CD4-positive, alpha-beta T cell treated with Interleukin-4 for 1 hour (primary cell): Measurements from ENCODE around the gene TGFB1.
"Not testable (repeated sequence)": the region's sequence is repeated elsewhere in the genome, so short reads cannot be mapped to it uniquely, and the experiment has no call there.

Source experiments
- DNase-seq, 2 donors: peaks; one replicate each; pipeline ENCODE4 v3.0.0-alpha.2; 2020 to 2022

TGFB1 gene

DNA sequence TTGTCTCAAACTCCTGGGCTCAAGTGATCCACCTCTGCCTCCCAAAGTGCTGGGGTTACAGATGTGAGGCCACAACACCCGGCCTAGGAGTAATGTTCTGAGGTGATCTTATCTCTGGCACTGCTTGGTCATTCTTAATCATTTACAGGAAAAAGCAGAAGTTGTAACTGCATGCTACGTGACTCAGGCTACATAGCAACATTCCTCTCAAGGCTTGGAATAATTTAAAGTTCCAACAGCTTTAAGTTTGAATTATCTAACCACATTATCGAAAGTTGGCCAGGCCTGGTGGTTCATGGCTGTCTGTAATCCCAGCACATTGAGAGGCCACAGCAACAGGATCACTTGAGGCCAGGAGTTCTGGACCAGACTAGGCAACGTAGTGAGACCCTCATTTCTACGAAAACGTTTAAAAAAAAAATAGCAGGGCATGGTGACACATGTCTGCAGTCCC lies 14.2 kb upstream of the TGFB1 start:
- DNase-seq: no peak

DNA sequence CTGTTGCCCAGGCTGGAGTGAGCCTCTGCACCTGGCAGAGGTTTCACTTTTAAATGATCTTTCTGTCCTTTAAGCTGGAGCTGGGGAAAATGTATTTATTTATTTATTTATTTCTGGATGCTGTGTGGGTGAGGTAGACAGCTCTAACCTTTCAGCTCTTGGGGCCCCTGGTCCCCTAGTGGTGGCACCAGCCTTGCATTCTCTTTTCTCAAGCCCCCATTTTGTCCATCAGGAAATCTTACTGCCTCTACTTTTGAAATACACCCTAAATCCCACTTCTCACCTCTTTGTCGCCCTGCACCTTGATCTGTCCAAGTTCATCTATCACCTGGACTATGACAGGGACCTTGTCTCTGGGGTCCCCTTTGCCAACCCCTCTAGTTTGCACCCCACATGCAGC lies 12.4 kb upstream of the TGFB1 start:
- no peak for DNase-seq

GRCh38 chr19:41364524-41365391 lies 11.0 kb upstream of the TGFB1 start:
- peak in 1 of 2 donors; percentile 20 for DNase-seq

DNA sequence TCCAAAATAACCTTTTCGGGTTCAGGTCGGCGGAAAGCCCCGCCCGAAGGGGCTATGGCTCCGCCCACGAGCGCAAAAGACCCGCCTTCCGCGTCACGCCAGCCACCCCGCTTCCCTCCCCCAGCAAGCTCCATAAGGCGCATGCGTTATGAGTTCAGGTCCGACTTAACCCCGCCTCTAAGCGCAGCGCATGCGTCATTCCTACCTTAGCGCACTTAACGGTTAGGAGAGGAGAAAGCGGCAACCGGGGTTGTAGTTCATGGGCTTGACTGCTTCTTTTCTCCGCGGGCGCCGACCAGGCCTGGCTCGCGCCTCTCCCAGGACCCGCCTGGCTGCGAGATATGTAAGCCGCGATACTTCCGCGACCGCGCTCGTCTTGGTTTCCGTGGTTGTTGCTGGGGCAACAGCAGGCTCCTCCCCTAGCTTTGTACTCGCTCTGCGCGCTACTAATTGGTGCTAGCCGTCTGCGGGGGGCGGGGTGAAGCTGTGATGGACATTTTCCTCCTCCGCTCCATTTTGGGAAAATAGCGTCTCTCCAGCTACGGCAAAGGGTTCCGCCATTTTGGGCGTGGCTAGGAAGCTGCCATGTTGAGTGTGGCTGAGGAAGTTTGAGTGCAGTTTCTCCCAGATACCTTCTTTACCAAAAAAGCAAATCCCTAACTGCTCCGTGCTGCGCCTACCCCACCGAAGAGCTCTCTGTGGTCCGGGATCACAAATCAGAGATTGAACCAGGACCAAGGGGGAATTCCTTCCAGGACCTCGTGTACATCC lies 10.2 kb upstream of the TGFB1 start, which contains the start of gene B9D2:
TSS of gene B9D2 (minus strand) at position 397 of the 771 bp plus-strand sequence. CDS start 630 bp downstream, outside the sequence.
- DNase-seq: peak; percentile 99

- no peak for DNase-seq
Measured at GRCh38 chr19:41363371-41363752, 9.6 kb upstream of the TGFB1 start.

DNA sequence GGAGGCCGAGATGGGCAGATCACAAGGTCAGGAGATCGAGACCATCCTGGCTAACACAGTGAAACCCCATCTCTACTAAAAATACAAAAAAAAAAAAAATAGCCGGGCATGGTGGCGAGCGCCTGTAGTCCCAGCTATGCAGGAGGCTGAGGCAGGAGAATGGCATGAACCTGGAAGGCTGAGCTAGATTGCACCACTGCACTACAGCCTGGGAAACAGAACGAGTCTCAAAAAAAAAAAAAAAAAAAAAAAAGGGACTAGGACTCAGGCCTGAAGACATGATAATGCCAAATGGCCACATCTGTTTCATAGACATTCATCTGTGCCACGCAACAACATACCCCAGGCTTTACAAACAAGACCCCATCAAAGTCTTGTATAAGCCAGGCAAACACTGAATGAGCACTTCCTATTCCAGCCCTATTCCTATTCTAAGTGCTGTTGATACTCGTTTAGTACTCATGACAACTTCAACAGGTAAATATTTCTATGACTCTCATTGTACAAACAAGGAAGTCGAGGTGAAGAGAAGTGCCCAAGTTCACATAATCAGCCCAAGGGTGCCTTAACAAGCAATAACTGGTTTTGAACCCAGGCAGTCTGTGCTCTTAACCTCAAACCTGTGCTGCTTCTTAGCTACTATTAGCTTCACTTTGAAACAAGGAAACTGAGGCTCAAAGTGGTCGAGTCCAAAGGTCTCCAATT lies 8.6 kb upstream of the TGFB1 start:
- no peak for DNase-seq

DNA sequence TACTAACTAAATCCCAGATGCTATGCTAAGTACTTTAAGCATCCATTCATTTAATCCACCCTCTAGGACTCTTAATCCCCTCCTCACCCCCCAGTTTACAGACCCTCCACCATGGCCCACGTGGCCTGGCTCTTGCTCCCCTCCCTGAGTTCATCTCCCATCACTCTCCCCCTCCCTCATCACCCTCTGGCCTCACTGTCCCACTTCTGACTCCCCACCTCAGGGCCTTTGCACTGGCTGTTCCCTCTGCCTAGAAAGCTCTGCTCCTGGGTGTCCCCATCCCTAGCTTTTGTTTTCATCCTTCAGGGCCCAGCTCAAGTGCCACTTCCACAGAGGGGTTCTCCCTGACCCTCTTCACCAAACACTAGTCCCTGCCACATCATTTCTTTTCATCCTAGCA lies 6.0 kb upstream of the TGFB1 start:
- DNase-seq: no peak

DNA sequence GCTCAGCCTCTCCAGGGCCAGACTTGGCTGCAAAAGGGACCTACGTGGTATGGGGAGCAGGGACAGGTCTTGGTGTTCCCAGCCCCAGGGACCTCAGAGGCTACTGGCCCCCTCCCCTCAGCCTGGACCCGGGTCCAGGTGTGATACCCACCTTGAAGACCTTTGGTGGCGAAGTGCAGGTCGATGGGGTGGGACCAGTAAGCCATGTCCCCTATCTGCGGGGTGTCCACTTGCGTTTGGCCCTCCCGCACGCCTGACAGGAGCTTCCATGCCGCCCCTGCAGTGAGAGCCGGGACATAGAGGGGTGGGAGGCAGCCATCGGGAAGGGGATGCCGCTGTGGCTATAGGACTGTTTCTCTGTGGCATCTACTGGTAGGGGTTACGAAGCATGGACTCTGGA lies 4.0 kb upstream of the TGFB1 start:
- DNase-seq: no peak

DNA sequence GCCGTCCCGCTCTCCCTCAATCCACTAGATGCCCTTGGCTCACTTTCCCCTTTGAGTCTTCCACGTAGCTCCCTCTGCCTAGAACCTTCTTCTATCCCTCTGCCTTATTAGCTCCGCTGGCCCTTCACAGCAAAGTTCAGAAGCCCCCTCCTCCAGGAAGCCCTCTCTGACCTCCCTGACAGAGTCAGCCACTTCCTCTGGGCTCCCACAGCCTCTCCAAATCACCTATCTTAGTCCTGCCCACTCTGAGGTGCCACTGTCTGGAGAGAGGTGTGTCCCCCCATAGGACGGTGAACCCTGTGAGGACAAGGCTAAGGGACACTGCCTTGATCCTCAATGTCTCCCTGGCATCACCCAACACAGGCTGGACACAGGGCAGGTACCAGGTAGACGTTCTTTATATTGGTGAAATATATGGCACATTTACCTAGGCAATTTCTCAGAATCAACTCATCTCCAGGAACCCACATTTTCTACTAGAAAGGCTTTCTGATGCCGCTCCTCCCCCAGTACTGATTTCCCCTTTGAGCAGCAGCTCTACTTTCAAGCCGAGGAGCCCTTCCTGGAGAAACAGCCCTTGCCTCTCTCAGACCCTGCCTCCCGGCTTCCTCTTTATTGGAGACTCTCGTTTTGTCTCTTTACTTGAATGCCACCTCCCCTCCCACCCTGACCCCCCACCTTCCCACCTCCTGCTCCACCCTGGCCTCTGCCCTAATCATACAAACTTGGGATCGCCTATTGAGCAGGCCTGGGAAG lies 3.4 kb upstream of the TGFB1 start:
- DNase-seq: peak; percentile 28 to 46

GRCh38 chr19:41355802-41356201 lies 2.1 kb upstream of the TGFB1 start:
- DNase-seq: no peak

DNA sequence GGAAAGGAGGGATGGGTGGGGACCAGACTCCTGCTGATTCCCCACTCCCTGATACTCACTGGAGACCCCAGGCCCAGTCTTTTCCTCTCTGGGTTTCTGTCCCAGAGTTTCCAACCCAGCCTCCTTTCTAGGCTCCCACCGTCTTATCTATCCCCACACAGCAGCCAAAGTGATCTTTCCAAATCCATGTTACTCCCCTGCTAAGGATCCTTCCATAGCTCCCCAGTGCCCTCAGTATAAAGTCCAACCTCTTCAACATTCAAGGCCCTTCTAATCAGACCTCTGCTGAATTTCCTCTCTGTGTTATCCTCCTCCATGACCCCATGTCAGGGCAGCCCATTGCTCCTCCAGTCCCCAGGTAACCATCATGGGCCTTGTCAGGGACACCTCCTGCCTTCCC lies 1.3 kb upstream of the TGFB1 start:
- no peak for DNase-seq

DNA sequence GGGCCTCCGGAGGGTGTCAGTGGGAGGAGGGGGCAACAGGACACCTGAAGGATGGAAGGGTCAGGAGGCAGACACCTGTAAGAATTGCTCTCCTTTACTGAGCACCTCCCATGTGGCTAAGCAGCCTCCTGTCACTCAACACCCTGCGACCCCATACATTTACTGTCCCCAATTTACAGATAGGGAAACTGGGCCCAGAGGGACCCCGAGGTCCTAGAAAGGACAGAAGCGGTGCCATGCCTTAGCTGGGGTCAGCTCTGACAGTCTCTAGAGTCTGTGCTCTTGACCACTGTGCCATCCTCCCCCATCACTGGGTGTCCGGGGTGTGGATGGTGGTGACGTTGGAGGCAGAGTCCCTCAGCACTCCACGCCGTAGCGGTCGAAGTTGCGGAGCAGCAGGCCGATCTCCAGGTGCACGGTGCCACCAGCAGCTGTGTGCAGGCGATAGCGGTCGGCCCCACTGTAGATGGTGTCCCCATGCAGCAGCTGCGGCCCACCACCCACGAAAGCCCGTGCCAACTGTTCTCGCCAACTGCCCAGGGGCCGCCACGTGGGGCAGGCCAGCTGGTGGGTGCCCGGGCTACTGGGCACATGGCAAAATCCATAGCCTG lies 726 bp upstream of the TGFB1 start:
- DNase-seq: no peak

DNA sequence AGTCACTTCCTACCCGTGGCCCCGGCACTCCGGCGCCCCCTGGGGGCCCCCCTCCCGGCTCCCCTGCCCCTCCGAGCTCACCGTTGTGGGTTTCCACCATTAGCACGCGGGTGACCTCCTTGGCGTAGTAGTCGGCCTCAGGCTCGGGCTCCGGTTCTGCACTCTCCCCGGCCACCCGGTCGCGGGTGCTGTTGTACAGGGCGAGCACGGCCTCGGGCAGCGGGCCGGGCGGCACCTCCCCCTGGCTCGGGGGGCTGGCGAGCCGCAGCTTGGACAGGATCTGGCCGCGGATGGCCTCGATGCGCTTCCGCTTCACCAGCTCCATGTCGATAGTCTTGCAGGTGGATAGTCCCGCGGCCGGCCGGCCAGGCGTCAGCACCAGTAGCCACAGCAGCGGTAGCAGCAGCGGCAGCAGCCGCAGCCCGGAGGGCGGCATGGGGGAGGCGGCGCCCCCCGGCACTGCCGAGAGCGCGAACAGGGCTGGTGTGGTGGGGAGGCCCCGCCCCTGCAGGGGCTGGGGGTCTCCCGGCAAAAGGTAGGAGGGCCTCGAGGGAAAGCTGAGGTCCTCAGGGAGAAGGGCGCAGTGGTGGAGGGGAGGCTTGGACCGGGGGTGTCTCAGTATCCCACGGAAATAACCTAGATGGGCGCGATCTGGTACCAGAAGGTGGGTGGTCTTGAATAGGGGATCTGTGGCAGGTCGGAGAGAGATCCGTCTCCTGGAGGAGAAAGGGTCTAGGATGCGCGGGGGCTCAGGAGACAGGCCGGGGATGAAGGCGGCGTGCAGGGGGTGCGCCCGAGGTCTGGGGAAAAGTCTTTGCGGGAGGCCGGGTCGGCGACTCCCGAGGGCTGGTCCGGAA lies 885 bp downstream of the TGFB1 start:
- peak; percentile 79 to 80 for DNase-seq

DNA sequence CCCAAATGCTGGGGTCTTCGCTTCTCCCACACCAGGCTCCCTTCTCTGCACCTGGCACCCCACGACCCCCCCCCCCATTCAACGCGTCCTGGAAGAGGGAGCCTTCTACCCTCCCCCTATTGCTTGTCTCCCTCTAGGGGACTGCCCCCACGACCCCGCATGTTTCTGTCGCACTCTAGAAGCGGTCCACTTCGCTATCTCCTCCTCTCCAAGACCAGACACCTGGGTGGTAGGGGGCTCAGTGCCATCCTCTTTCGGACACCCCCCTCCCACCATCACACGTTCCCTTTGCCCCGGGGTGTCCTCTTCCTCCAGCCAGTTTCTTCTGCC lies 1.5 kb downstream of the TGFB1 start:
- no peak for DNase-seq

DNA sequence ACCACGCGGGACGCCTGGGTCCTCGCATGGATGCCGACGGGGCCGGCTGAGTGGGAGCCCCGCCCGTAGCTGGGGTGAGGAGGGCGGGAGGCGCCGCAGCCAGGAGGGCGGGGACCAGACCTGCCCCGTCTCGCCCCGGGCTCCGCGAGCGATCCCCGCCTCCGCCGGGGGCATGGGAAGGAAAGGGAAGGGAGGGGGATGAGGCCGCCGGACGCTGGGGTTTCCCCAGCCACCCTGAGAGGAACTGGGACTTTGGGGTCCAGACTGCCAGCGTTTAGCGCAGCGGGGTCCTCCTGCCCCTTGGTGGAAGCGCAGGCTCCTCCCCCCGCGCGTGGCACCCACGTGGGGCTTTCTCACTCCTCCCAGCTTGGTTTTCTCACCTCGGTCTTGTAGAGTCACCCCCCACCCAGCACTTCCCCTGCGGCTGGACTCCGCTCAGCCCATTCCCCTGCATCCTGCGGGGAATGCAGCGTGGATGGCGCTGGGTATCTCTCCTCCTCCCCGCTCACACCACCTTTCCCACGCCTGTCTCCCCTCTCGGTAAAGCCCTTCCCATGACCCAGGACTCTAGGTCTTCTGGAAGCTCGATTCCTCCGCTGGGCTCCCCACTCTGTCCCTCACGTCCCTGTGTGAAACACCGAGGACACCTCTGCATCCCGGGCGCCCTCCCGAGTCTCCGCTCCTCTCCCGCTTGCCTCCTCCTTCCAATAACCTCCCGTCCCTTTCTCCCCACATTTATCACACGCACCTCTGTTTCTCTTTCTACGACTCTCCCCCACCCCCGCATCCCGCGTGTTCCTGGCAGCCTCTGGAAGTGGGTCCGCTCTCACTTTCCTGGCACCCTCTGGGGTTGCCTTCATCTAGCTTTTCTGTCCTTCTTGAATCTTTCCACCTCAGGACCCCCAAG lies 2.1 kb downstream of the TGFB1 start:
- peak; percentile 88 to 89 for DNase-seq

DNA sequence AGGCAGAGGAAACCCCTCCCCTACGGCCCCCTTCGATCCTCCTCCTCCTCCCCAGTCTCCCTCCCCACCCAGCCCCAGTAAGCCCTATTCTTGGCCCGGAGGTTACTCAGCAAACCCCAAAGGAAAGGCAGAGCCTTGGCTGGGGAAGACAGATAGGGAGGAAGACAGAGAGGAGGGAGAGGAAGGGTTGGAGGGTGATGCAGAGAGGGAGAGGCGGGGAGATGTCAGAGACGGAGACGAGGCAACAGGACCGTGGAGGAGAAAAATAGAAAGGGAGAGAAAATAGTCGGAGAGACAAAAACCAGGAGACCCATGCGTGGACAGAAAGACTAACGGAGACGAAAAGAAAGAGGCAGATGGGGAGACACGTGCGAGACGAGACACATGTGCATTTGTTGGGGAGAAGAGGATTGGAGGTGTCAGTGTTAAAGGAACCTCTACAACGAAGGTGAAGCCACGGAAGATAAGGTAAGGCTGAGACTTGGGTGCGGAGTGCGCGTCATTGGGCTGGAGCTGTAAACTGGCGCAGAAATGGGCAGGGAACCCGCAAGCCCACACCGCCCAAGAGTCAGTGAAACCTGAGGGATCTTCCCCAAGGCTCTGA lies 2.9 kb downstream of the TGFB1 start:
- no peak for DNase-seq

DNA sequence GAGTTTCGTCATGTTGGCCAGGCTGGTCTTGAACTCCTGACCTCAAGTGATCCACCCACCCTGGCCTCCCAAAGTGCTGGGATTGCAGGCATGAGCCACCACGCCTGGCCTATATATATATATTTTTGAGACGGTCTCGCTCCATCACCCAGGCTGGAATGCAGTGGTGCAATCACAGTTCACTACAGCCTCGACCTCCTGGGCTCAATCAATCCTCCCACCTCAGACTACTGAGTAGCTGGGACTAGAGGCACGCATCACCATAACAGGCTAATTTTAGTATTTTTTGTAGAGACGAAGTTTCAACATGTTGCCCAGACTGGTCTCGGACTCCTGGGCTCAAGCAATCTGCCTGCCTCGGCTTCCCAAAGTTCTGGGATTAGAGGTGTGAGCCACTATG lies 6.8 kb downstream of the TGFB1 start:
- DNase-seq: not testable (repeated sequence)

- DNase-seq: no peak
Measured at GRCh38 chr19:41344162-41344561, 9.6 kb downstream of the TGFB1 start.

GRCh38 chr19:41341669-41342490 lies 11.8 kb downstream of the TGFB1 start:
- peak; percentile 36 for DNase-seq
